Measurements from ENCODE around the gene ABCG2. TPM values are rescaled to one million over a fixed set of nuclear protein-coding genes. Genes with fewer than 3 reads are reported as not detected.

The ABCG2 gene
- polyA plus RNA-seq (2011; rRNA removed) (53.5 and 55.3 TPM in 2 replicates), polyA plus RNA-seq (2017; fragmentation: RNase III; extraction: RNeasy Plus Mini Kit Qiagen cat#74134 plus additional on column Dnase treatment) (27.9 to 29.0 TPM (median 28.1 TPM) in 3 replicates), polyA minus RNA-seq (2011; rRNA and poly(A)+ RNA removed) (32.6 and 34.2 TPM in 2 replicates)
- polyA plus RNA-seq (2012; cell fraction: cytosol; rRNA removed), result 16.9 and 20.2 TPM in 2 replicates
- 14.1 and 19.5 TPM in 2 replicates for polyA plus RNA-seq (2012; cell fraction: nucleus; rRNA removed)

DNA sequence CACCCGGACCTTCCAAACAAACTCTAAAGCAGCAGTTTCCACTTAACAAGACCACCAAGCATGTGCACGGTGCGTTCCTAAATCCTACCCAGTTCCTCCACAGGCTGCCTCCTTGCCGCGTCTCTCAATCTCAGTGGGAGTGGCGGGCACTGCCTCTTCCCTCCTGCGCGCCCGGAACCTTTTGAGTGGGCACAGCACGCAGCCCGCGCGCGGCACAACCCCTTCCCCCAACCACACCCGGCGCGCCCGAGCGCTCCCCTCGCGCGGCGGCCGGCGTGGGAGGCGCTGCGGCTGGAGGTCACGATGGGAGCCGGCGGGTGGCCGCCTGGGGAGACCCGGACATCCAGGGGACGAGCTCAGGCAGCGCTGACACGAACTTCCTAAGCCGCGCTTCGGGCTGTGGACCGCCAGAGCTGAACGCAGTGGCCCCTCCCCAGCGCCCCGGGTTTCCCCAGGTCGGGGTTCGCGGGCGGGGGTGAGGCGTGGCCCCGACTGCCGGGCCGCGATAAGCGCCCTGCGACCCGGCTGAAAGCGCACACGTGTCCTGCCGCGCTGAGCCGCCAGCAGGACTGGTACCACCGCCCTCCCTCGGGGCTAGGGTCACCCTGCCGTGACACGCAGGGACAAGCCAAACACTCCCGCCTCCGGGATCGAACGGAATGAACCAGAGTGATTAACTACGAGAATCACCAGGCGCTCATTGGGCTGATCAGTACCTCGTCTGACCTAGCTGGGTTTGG, at the start of gene ABCG2:
Gene ABCG2 (minus strand): TSS at position 151 of the 740 bp plus-strand sequence. CDS start 18,644 bp downstream, outside the sequence.
- peak; percentile 29 to 62 for DNase-seq (ENCODE audit: low read depth in 1 of 2, low spot score in 1 of 2)
- peak within 1 kb of the TSS; percentile 64 for H3K4me3 ChIP-seq
- peaks cover 28% of the 10 kb centered on the region for H3K4me1 ChIP-seq
- POLR2A ChIA-PET, result interaction anchor here (0.6 to 1.4 kb wide), 2 partner anchors 15 to 18 kb away, joined by 3 to 12 read pairs; no protein-coding TSS in a partner anchor
- no peaks in the 10 kb centered on the region for H3K9me3 ChIP-seq
- peak; percentile 86 to 89 for ATAC-seq
- no peak for FAIRE-seq
- CTCF ChIA-PET, result no interaction called here
- H3K4me2 ChIP-seq, result peak within 1 kb of the TSS; percentile 87
- WGBS (ENCODE audit: missing lambda C conversion rate), result 0% methylated on average over 12 of the region's 70 CpGs
- no peak for TF ChIP-seq HEYL (CRISPR knock-in tag; IDR thresholded peaks at IDR 0.05)
- TF ChIP-seq, protein P1, sequence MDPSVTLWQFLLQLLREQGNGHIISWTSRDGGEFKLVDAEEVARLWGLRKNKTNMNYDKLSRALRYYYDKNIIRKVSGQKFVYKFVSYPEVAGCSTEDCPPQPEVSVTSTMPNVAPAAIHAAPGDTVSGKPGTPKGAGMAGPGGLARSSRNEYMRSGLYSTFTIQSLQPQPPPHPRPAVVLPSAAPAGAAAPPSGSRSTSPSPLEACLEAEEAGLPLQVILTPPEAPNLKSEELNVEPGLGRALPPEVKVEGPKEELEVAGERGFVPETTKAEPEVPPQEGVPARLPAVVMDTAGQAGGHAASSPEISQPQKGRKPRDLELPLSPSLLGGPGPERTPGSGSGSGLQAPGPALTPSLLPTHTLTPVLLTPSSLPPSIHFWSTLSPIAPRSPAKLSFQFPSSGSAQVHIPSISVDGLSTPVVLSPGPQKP (IDR thresholded peaks at IDR 0.05; ENCODE audit: low read depth, low read length), result no peak
- TF ChIP-seq PHF8 (IDR thresholded peaks at IDR 0.05; ENCODE audit: borderline replicate concordance, low read depth), result 0 out of 2 replicates have a peak, but pooled peaks have one; percentile 16
- TF ChIP-seq MYC (IDR thresholded peaks at IDR 0.05; ENCODE audit: borderline replicate concordance, low read length), result 0 out of 2 replicates have a peak, but pooled peaks have one; percentile 18
- TF ChIP-seq, protein P2, sequence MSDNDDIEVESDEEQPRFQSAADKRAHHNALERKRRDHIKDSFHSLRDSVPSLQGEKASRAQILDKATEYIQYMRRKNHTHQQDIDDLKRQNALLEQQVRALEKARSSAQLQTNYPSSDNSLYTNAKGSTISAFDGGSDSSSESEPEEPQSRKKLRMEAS (IDR thresholded peaks at IDR 0.05), result peak; percentile 89
- peak in 1 of 2 experiments; percentile 45; a peak in 1 of 5 replicates for TF ChIP-seq JUN (IDR thresholded peaks at IDR 0.05)
- TF ChIP-seq RAD21 (conservative IDR thresholded peaks at IDR 0.05 in 1 of 2, IDR thresholded peaks at IDR 0.05 in 1 of 2), result peak in 1 of 2 experiments; percentile 11; a peak in 1 of 5 replicates
- TF ChIP-seq KDM1A (IDR thresholded peaks at IDR 0.05; ENCODE audit: low read depth), result no peak
- TF ChIP-seq, protein P3, sequence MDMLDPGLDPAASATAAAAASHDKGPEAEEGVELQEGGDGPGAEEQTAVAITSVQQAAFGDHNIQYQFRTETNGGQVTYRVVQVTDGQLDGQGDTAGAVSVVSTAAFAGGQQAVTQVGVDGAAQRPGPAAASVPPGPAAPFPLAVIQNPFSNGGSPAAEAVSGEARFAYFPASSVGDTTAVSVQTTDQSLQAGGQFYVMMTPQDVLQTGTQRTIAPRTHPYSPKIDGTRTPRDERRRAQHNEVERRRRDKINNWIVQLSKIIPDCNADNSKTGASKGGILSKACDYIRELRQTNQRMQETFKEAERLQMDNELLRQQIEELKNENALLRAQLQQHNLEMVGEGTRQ (IDR thresholded peaks at IDR 0.05), result 0 out of 2 replicates have a peak, but pooled peaks have one; percentile 17
- TF ChIP-seq, protein P4, sequence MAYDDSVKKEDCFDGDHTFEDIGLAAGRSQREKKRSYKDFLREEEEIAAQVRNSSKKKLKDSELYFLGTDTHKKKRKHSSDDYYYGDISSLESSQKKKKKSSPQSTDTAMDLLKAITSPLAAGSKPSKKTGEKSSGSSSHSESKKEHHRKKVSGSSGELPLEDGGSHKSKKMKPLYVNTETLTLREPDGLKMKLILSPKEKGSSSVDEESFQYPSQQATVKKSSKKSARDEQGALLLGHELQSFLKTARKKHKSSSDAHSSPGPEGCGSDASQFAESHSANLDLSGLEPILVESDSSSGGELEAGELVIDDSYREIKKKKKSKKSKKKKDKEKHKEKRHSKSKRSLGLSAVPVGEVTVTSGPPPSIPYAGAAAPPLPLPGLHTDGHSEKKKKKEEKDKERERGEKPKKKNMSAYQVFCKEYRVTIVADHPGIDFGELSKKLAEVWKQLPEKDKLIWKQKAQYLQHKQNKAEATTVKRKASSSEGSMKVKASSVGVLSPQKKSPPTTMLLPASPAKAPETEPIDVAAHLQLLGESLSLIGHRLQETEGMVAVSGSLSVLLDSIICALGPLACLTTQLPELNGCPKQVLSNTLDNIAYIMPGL (CRISPR knock-in tag; IDR thresholded peaks at IDR 0.05; ENCODE audit: borderline replicate concordance), result no peak
- no peak for TF ChIP-seq HDAC2 (IDR thresholded peaks at IDR 0.05)
- no peak for TF ChIP-seq NPAS2 (CRISPR knock-in tag; IDR thresholded peaks at IDR 0.05; ENCODE audit: borderline replicate concordance)
- TF ChIP-seq, protein P5, sequence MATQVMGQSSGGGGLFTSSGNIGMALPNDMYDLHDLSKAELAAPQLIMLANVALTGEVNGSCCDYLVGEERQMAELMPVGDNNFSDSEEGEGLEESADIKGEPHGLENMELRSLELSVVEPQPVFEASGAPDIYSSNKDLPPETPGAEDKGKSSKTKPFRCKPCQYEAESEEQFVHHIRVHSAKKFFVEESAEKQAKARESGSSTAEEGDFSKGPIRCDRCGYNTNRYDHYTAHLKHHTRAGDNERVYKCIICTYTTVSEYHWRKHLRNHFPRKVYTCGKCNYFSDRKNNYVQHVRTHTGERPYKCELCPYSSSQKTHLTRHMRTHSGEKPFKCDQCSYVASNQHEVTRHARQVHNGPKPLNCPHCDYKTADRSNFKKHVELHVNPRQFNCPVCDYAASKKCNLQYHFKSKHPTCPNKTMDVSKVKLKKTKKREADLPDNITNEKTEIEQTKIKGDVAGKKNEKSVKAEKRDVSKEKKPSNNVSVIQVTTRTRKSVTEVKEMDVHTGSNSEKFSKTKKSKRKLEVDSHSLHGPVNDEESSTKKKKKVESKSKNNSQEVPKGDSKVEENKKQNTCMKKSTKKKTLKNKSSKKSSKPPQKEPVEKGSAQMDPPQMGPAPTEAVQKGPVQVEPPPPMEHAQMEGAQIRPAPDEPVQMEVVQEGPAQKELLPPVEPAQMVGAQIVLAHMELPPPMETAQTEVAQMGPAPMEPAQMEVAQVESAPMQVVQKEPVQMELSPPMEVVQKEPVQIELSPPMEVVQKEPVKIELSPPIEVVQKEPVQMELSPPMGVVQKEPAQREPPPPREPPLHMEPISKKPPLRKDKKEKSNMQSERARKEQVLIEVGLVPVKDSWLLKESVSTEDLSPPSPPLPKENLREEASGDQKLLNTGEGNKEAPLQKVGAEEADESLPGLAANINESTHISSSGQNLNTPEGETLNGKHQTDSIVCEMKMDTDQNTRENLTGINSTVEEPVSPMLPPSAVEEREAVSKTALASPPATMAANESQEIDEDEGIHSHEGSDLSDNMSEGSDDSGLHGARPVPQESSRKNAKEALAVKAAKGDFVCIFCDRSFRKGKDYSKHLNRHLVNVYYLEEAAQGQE (IDR thresholded peaks at IDR 0.05), result no peak
- TF ChIP-seq POLR2A (IDR thresholded peaks at IDR 0.05; ENCODE audit: low read length), result peak; percentile 74
- no peak for TF ChIP-seq FOSL2 (IDR thresholded peaks at IDR 0.05)
- TF ChIP-seq FOSL2 (CRISPR knock-in tag; IDR thresholded peaks at IDR 0.05), result peak; percentile 60
- peak within 1 kb of the TSS; percentile 89 to 94 for H3K27ac ChIP-seq

Data from A549 (cell line).